DMS53 treated with DMSO at 0.1 percent for 48 hours (cell line): ENCODE data around the gene GRHPR.
"Not testable (repeated sequence)": the region's sequence is repeated elsewhere in the genome, so short reads cannot be mapped to it uniquely, and the experiment has no call there.

Experiments used
- DNase-seq: peaks from one replicate; lab custom pipeline; 2025; ENCODE audit not compliant: unreplicated experiment; lab: John Stamatoyannopoulos, UW

The GRHPR gene

GRCh38 chr9:37422289-37423104 lies at the start of gene GRHPR:
Gene GRHPR, plus strand, starts transcription at chr9:37422696. Its CDS starts 55 bp downstream, at chr9:37422751.
- peak; percentile 58 for DNase-seq

GRCh38 chr9:37372839-37373238 lies 49.7 kb upstream of the GRHPR start:
- DNase-seq, result no peak

- no peak for DNase-seq
These were observed 48.9 kb upstream of the GRHPR start for GRCh38 chr9:37373621-37374020.

GRCh38 chr9:37374892-37375291 lies 47.6 kb upstream of the GRHPR start:
- DNase-seq, result no peak

GRCh38 chr9:37377688-37378612 lies 44.5 kb upstream of the GRHPR start:
- DNase-seq, result no peak

- DNase-seq, result no peak
These were observed 43.9 kb upstream of the GRHPR start for GRCh38 chr9:37378613-37379004.

- DNase-seq, result no peak
These were observed 42.7 kb upstream of the GRHPR start for GRCh38 chr9:37379835-37380234.

GRCh38 chr9:37380570-37380969 lies 41.9 kb upstream of the GRHPR start:
- DNase-seq, result no peak

- DNase-seq, result no peak
These were observed 41.3 kb upstream of the GRHPR start for GRCh38 chr9:37381094-37381741.

GRCh38 chr9:37382161-37382981 lies 40.1 kb upstream of the GRHPR start:
- DNase-seq, result no peak

- no peak for DNase-seq
These were observed 39.5 kb upstream of the GRHPR start for GRCh38 chr9:37382982-37383357.

GRCh38 chr9:37383393-37383792 lies 39.1 kb upstream of the GRHPR start:
- no peak for DNase-seq

GRCh38 chr9:37383876-37384746 lies 38.4 kb upstream of the GRHPR start:
- no peak for DNase-seq

GRCh38 chr9:37385286-37385685 lies 37.2 kb upstream of the GRHPR start:
- no peak for DNase-seq

GRCh38 chr9:37386988-37387387 lies 35.5 kb upstream of the GRHPR start:
- DNase-seq, result no peak

GRCh38 chr9:37390759-37391158 lies 31.7 kb upstream of the GRHPR start:
- DNase-seq, result peak; percentile 50

GRCh38 chr9:37392272-37392671 lies 30.2 kb upstream of the GRHPR start:
- no peak for DNase-seq

GRCh38 chr9:37395229-37395628 lies 27.3 kb upstream of the GRHPR start:
- no peak for DNase-seq

- DNase-seq, result no peak
These were observed 26.8 kb upstream of the GRHPR start for GRCh38 chr9:37395663-37396062.

GRCh38 chr9:37397948-37398347 lies 24.5 kb upstream of the GRHPR start:
- DNase-seq, result not testable (repeated sequence)
